SU-DHL-6 (cell line): ENCODE measurements around the gene LAMP1.
"Not testable (repeated sequence)": the region's sequence is repeated elsewhere in the genome, so short reads cannot be mapped to it uniquely, and the experiment has no call there.

Source experiments
- H2AFZ ChIP-seq: fragments of 200-600 bp; sonication (generic); 2 replicates; pipeline ENCODE4 v1.6.1; 2014; ENCODE audit warnings: low read depth, mild to moderate bottlenecking, moderate library complexity, mixed read lengths, antibody characterized with exemption, low read length; ENCODE audit not compliant: severe bottlenecking
- H3F3A ChIP-seq: fragments of 200-600 bp; shearing (Covaris generic); 2 replicates; pipeline ENCODE4 v1.6.0; 2016; ENCODE audit warnings: antibody characterized with exemption, mild to moderate bottlenecking; ENCODE audit not compliant: insufficient read depth
- H3K27ac ChIP-seq: fragments of 200-600 bp; sonication (generic); 2 replicates; pipeline ENCODE4 v1.5.1; 2016; ENCODE audit warnings: low read depth, mild to moderate bottlenecking, low read length, moderate library complexity, mixed read lengths
- H3K27me3 ChIP-seq: fragments of 200-600 bp; sonication (generic), shearing (Covaris generic); 2 replicates; pipeline ENCODE4 v1.6.0; 2014; ENCODE audit warnings: mild to moderate bottlenecking, low read length
- H3K36me3 ChIP-seq: fragments of 200-600 bp; sonication (generic); 2 replicates; pipeline ENCODE4 v1.6.1; 2014; ENCODE audit warnings: mild to moderate bottlenecking, low read length, mixed read lengths
- H3K4me2 ChIP-seq: fragments of 300-600, 200-600 bp; shearing (Covaris generic), sonication (generic); 2 replicates; pipeline ENCODE4 v1.6.0; 2014; ENCODE audit warnings: low read length, low read depth, mild to moderate bottlenecking; ENCODE audit not compliant: poor library complexity, severe bottlenecking
- H3K4me3 ChIP-seq: fragments of 200-600 bp; sonication (generic); 2 replicates; pipeline ENCODE4 v1.5.1; 2014; ENCODE audit warnings: antibody characterized with exemption, low read length, mild to moderate bottlenecking, mixed read lengths; ENCODE audit not compliant: insufficient read depth, poor library complexity, severe bottlenecking
- H3K79me2 ChIP-seq: fragments of 200-600 bp; sonication (generic); 2 replicates; pipeline ENCODE4 v1.6.1; 2014; ENCODE audit warnings: mild to moderate bottlenecking, low read length, moderate library complexity; ENCODE audit not compliant: insufficient read depth
- H3K9ac ChIP-seq: fragments of 200-600 bp; sonication (generic); 2 replicates; pipeline ENCODE4 v1.7.0; 2014; ENCODE audit warnings: mild to moderate bottlenecking, low read length
- H3K9me2 ChIP-seq: fragments of 200-600 bp; sonication (generic); replicated peaks from 2 replicates; pipeline ENCODE4 v1.6.1; 2014; ENCODE audit warnings: low read length; ENCODE audit not compliant: insufficient read depth
- H3K9me3 ChIP-seq: fragments of 200-600 bp; sonication (generic); 2 replicates; pipeline ENCODE4 v1.6.1; 2014; ENCODE audit warnings: low read length, mixed read lengths; ENCODE audit not compliant: insufficient read depth
- H4K20me1 ChIP-seq: fragments of 200-600 bp; sonication (generic); 2 replicates; pipeline ENCODE4 v1.6.1; 2014; ENCODE audit warnings: low read depth, mild to moderate bottlenecking, antibody characterized with exemption, low read length, moderate library complexity, mixed read lengths
- CTCF ChIP-seq: fragments of 200-600 bp; sonication (generic); IDR thresholded peaks from one replicate; pipeline ENCODE4 v1.5.1; 2017; ENCODE audit warnings: antibody characterized with exemption, mild to moderate bottlenecking, low read length, moderate library complexity; ENCODE audit not compliant: insufficient read depth, poor library complexity, severe bottlenecking
- EZH2phosphoT487 ChIP-seq: fragments of 200-600 bp; sonication (generic), shearing (Covaris generic); conservative IDR thresholded peaks from 2 replicates; pipeline ENCODE4 v1.6.1; 2018; ENCODE audit warnings: mild to moderate bottlenecking, antibody characterized with exemption, low read length, moderate library complexity, mixed read lengths

LAMP1 gene

GRCh38 chr13:113345486-113345885 is 48.4 kb downstream of the LAMP1 start:
- no peak overlapping the region for H3K4me3 ChIP-seq
- no peak for TF ChIP-seq CTCF
- no peak for TF ChIP-seq EZH2phosphoT487

GRCh38 chr13:113347736-113348225 is 50.7 kb downstream of the LAMP1 start:
- H3K4me2 ChIP-seq, H2AFZ ChIP-seq, H3K9me2 ChIP-seq, H3K4me3 ChIP-seq, H3K36me3 ChIP-seq, H3F3A ChIP-seq, H3K9ac ChIP-seq, H3K27me3 ChIP-seq, H3K9me3 ChIP-seq, H3K79me2 ChIP-seq, H3K27ac ChIP-seq, H4K20me1 ChIP-seq: not testable (repeated sequence)

More at GRCh38 chr13:113345486-113345885, 48.4 kb downstream of the LAMP1 start:
- Histone ChIP-seq H3K27me3 (no peaks in the 10 kb centered on the region), H3K27ac (no peak overlapping the region), H3K36me3 (no peaks in the 10 kb centered on the region), H3K9me3 (no peaks in the 10 kb centered on the region), H3K79me2 (no peaks in the 10 kb centered on the region), H4K20me1 (no peaks in the 10 kb centered on the region), H3F3A (no peaks in the 10 kb centered on the region), H3K9me2 (no peaks in the 10 kb centered on the region), H2AFZ (no peak overlapping the region), H3K4me2 (no peak overlapping the region), H3K9ac (no peak overlapping the region)

- no peaks in the 10 kb centered on the region for H3K9me3 ChIP-seq
- no peak overlapping the region for H3K9ac ChIP-seq
- TF ChIP-seq EZH2phosphoT487 (no peak), CTCF (no peak)
- no peaks in the 10 kb centered on the region for H4K20me1 ChIP-seq
- no peaks in the 10 kb centered on the region for H3K36me3 ChIP-seq
- H3K79me2 ChIP-seq: no peaks in the 10 kb centered on the region
- no peaks in the 10 kb centered on the region for H3F3A ChIP-seq
- no peaks in the 10 kb centered on the region for H3K27me3 ChIP-seq
- no peaks in the 10 kb centered on the region for H3K9me2 ChIP-seq
- no peak overlapping the region for H3K4me3 ChIP-seq
- H3K4me2 ChIP-seq: no peak overlapping the region
- H2AFZ ChIP-seq: no peak overlapping the region
- H3K27ac ChIP-seq: no peak overlapping the region
These were observed 51.6 kb downstream of the LAMP1 start for GRCh38 chr13:113348591-113348990.

- no peaks in the 10 kb centered on the region for H3K9me2 ChIP-seq
- H3K27ac ChIP-seq: no peak overlapping the region
- H3K27me3 ChIP-seq: no peaks in the 10 kb centered on the region
- H3K36me3 ChIP-seq: no peaks in the 10 kb centered on the region
- TF ChIP-seq CTCF: no peak
- no peak for TF ChIP-seq EZH2phosphoT487
- no peaks in the 10 kb centered on the region for H4K20me1 ChIP-seq
- H3K4me2 ChIP-seq: no peak overlapping the region
- no peak overlapping the region for H2AFZ ChIP-seq
- no peaks in the 10 kb centered on the region for H3F3A ChIP-seq
- no peaks in the 10 kb centered on the region for H3K9me3 ChIP-seq
- no peak overlapping the region for H3K4me3 ChIP-seq
- H3K79me2 ChIP-seq: no peaks in the 10 kb centered on the region
- no peak overlapping the region for H3K9ac ChIP-seq
These were observed 52.0 kb downstream of the LAMP1 start for GRCh38 chr13:113349050-113349449.
